HG02840 (cell line): Measurements from ENCODE around the gene FAM209B.
"Not testable (repeated sequence)": the region's sequence is repeated elsewhere in the genome, so short reads cannot be mapped to it uniquely, and the experiment has no call there.

Experiments used
- ATAC-seq: cut with Tn5 transposase; IDR thresholded peaks from one replicate; pipeline ENCODE4 v1.9.1; 2021; ENCODE audit warnings: mild to moderate bottlenecking, moderate library complexity, moderate number of reproducible peaks; ENCODE audit not compliant: unreplicated experiment, low FRiP score

Gene FAM209B

DNA sequence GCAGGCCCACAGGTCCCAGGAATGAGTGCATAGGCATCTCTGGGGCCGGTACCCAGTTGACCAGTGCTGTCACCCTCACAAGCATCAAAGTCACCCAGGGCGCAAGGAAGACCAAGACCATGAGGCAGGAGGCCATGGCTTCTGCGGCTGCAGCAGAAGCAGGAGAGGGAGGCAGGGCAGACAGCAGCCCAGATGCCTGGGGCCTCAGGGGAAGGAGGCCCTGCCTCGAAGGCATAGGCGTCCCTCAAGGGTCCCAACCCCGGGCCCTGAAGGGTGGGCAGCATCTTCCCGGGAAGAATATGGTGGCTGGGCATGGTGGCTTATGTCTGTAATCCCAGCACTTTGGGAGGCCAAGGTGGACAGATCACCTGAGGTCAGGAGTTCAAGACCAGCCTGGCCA, 5.5 kb upstream of the FAM209B start:
- ATAC-seq: no peak

DNA sequence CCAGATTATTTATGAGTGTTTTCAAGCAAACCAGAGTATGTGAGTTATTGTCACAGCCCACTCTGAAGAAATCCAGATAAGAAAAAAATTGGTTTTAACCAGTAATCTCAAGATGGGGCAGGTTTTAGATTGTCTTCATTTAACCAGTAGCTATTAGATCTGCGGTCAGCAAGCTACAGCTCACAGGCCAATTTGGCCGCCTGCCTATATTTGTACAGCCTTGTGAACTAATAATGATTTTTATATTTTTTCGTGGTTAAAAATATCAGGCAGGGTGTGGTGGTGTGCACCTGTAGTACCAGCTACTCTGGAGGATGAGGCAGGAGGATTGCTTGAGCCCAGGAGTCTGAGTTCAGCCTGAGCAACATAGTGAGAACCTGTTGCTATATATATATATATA, 5.0 kb downstream of the FAM209B start:
- ATAC-seq: no peak

GRCh38 chr20:56540415-56540814, 7.4 kb downstream of the FAM209B start:
- no peak for ATAC-seq

- no peak for ATAC-seq
Measured at GRCh38 chr20:56542489-56543030, 9.5 kb downstream of the FAM209B start.

- no peak for ATAC-seq
Measured at GRCh38 chr20:56551571-56551970, 18.5 kb downstream of the FAM209B start.

- ATAC-seq: no peak
Measured at GRCh38 chr20:56552911-56553629, 20.0 kb downstream of the FAM209B start.

DNA sequence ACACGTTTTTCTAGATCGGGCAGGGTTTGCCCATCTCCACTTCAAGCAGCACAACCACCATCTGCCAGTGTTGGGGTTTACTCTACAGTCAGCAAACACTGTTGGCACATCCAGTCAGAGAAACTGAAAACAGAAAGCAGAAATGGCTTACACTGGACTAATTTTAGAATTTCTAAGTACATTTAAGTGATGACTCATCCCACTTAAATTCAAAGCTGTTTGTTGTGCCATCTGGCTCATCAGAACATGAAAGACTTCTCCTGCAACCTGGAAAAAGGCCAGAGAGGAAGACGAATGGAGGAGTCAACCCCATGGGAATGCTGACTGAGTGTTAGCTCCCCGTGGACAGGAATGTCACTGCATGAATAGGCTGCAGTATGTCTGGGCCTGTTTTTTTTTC, 21.8 kb downstream of the FAM209B start:
- peak; percentile 75 for ATAC-seq

GRCh38 chr20:56558968-56559367, 25.9 kb downstream of the FAM209B start:
- ATAC-seq: no peak

GRCh38 chr20:56564526-56564925, 31.5 kb downstream of the FAM209B start:
- not testable (repeated sequence) for ATAC-seq

DNA sequence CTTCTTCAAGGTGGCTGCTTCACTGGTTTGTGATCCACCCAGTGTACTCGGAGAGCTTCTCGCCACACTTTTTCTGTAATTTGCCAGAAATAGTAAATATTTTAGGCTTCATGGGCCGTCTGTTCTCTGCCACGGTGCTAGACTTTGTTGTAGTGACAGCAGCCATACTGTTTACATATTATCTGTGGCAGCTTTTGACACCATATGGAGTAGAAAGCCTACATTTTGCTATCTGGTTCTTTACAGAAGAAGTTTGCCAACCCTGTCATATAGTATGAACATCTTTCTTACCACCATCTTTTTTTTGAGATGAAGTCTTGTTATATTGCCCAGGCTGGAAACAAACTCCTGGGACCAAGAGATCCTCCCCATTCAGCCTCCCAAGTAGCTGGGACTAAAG, 32.5 kb downstream of the FAM209B start:
- no peak for ATAC-seq

DNA sequence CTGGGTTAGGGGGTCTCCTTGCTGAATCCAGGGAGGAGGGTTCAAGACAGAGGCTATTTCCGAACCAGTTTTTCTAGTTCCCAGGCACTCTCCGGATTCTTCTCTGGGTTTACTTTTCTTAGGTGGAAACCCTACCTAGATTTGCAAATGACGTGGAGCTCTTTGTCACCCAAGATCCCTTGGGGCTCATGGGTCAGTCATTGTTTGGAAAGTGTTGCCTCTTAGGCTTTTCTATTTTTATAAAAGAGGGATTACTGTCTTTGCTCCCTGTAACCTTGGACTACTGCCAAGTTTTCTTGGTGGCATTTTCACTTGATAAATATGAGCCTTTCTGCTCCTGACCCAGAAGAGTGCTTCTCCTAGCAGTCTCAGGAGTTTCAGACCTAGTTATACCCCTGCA, 33.6 kb downstream of the FAM209B start:
- no peak for ATAC-seq

DNA sequence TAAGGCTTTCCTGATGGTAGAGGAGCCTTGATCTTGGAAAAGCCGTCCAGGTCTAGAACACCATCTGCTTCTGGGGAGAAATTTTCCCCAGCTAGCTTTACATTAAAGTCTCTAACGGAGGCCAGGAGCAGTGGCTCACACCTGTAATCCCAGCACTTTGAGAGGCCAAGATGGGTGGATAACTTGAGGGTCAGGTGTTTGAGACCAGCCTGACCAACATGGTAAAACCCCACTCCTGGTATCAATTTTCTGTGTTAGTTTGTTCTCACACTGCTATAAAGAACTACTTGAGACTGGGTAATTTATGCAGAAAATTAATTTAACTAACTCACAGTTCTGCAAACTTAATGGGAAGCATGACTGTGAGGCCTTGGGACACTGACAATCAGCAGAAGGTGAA, 37.8 kb downstream of the FAM209B start:
- no peak for ATAC-seq

- no peak for ATAC-seq
Measured at GRCh38 chr20:56572172-56572571, 39.1 kb downstream of the FAM209B start.

DNA sequence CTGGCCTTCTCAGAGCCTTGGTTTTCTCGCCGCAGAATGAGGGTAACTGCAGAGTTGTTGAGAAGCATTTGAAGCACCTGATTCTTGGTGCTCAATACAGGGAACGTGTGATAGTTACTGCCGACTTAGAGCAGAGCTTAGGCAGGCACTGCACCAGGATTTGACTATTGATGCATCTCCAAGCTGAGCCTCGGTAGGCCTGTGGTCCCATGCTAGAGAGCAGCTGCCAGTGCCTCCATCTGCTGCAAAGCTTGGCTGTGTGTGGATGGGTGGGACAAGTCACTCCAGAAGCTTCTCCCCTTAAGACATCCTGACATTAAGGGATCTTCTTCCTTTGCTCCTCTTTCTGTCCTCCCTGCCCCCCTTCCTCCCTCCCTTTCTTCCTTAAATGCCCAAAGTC, 40.9 kb downstream of the FAM209B start:
- ATAC-seq: no peak

GRCh38 chr20:56574531-56575142, 41.6 kb downstream of the FAM209B start:
- ATAC-seq: no peak

GRCh38 chr20:56575157-56575556, 42.1 kb downstream of the FAM209B start:
- no peak for ATAC-seq

DNA sequence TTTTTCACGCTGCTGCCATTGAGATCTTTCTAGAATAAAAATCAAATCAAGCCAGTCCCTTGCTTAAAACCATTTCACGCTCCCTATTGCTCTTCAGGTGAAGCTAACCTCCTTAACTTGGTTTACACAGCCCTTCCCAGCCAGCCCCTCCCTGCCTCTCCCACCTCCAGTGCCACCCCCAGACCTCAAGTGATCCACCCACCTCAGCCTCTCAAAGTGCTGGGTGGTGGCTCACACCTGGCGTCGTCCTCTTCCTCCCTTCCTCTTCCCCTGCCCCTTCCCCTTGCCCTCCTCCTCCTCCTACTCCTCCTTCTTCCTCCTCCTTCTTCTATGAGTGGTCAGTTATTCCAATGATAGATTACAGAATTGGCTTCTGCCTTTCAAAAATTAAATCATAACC, 42.9 kb downstream of the FAM209B start:
- no peak for ATAC-seq

DNA sequence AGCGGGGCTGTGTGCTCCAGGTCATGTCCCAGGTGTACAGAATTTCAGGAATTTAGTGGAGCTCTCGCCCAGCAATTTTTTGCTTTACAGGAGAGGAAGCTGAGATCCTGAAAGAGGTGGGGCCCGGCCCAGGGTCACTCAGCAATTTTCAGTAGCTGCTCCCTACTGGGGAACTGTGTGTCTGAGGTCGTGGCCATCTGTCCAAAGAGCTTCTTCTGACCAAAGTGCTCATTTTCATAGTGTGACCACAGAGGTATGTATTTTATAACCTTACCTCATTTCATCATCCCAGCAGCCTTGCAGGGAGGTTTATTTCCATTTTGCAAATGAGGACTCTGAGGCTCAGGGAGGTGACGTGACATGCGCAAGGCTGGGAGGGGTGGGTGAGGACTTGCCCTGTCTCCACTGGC, 46.3 kb downstream of the FAM209B start:
- no peak for ATAC-seq

DNA sequence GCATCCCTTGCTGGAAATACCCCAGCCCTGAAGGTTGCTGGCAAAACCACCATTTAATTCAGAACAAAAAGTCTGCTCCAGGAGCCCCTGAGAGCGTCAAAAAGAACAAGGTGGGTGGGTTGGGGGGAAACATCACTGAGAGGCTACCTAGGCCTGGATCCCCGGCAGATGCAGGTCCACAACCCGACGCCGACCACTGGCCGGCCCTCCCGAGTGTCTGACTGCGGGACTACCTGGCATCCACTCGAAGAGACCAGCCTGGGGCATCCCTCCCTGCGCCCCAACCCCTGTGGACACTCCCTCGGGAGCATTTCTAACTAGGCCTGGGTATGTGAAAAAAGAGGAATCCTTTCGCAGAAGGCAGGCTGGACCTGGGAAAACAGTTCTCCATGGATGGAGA, 47.2 kb downstream of the FAM209B start:
- no peak for ATAC-seq

- ATAC-seq: no peak
Measured at GRCh38 chr20:56581701-56582100, 48.7 kb downstream of the FAM209B start.

- no peak for ATAC-seq
Measured at GRCh38 chr20:56582542-56582941, 49.5 kb downstream of the FAM209B start.

GRCh38 chr20:56584916-56585315, 51.9 kb downstream of the FAM209B start:
- ATAC-seq: no peak
